MM.1S (cell line): ENCODE data around the gene R3HDM4.

Experiments used
- CTCF ChIP-seq: fragments of 300-600 bp; sonication (generic); IDR thresholded peaks from 2 replicates; pipeline ENCODE4 v1.5.1; 2016; ENCODE audit warnings: antibody characterized with exemption, low read length, mixed read lengths
- EZH2 ChIP-seq: fragments of 300-600 bp; sonication (generic); optimal IDR thresholded peaks from 2 replicates; pipeline ENCODE3; 2017; ENCODE audit warnings: low read depth, mild to moderate bottlenecking, antibody characterized with exemption, low read length, mixed read lengths
- EZH2phosphoT487 ChIP-seq: fragments of 300-600 bp; sonication (generic); IDR thresholded peaks from 2 replicates; pipeline ENCODE4 v1.6.1; 2018; ENCODE audit warnings: antibody characterized with exemption, low read length

DNA sequence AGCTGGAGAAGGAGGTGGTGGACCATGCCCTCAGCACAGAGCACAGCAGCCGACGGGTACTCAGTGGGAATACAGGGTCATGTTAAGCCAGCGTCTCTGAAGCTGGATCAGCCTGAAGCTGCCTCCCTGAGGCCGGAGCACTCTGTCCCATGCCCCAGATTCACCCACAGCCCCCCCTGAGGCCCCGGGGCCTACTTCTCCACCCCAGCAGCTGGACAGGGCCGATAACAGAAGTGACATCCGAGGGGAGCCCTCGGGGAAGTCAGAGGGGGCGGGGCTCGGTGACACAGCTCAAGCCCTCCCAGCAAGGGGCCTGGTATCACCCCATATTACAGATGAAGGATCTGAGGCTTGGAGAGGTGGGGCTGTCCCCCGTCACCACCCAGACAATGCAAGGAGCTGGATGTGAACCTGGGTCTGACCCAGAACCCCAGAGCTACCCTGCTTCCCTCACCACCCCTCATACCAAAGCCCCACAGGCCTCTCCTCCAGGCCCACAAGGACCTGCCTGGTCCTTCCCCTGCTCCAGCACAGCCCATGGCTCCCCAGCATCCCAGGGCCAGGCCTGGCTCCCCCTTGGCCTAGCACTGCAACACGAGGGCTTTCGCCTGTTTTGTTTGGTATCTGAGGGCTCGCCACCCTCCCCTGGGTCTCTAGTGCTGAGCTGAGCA is 5.7 kb downstream of the R3HDM4 start:
- no peak for TF ChIP-seq CTCF
- TF ChIP-seq EZH2phosphoT487 = no peak
- TF ChIP-seq EZH2 = no peak
